OCI-LY7 (cell line): ENCODE measurements around the gene IL2RA.

Experiments
- EZH2phosphoT487 ChIP-seq: fragments of 200-600 bp; sonication (generic); IDR thresholded peaks from 2 replicates; pipeline ENCODE4 v1.6.1; 2018; ENCODE audit warnings: low read depth, borderline replicate concordance, mild to moderate bottlenecking, mixed run types, antibody characterized with exemption, low read length, moderate library complexity, mixed read lengths
- TF ChIP-seq, protein P1 (sequence below): fragments of 200-600 bp; sonication (generic); conservative IDR thresholded peaks from 2 replicates; pipeline ENCODE4 v1.5.1; 2014; ENCODE audit warnings: mild to moderate bottlenecking, antibody characterized with exemption, low read length, moderate library complexity, mixed read lengths

DNA sequence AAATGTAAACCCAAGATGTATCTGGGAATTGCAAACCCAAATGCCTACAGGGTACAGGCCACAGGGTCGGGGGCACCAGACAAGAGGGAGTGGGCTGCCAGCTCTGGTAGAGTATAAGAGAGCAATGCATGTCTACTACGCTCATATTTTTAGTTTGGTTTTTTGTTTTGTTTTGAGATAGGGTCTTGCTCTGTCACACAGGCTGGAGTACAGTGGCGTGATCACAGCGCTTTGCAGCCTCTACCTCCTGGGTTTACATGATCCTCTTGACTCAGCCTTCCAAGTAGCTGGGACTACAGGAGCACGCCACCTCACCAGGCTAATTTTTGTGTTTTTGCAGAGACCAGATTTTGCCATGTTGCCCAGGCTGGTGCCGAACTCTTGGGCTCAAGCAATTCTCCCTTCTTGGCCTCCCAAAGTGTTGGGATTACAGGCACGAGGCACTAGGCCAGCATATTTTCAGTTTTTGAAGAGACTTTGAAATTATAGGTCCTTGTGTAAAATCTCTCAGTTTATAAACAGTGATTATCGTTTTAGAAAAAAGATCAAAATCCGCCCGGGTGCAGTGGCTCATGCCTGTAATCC lies 73.7 kb downstream of the IL2RA start:
- TF ChIP-seq, protein P1, sequence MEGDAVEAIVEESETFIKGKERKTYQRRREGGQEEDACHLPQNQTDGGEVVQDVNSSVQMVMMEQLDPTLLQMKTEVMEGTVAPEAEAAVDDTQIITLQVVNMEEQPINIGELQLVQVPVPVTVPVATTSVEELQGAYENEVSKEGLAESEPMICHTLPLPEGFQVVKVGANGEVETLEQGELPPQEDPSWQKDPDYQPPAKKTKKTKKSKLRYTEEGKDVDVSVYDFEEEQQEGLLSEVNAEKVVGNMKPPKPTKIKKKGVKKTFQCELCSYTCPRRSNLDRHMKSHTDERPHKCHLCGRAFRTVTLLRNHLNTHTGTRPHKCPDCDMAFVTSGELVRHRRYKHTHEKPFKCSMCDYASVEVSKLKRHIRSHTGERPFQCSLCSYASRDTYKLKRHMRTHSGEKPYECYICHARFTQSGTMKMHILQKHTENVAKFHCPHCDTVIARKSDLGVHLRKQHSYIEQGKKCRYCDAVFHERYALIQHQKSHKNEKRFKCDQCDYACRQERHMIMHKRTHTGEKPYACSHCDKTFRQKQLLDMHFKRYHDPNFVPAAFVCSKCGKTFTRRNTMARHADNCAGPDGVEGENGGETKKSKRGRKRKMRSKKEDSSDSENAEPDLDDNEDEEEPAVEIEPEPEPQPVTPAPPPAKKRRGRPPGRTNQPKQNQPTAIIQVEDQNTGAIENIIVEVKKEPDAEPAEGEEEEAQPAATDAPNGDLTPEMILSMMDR, result no peak
- no peak for TF ChIP-seq EZH2phosphoT487
